ENCODE measurements around the gene PSMB7. TPM values are rescaled to one million over a fixed set of nuclear protein-coding genes. Genes with fewer than 3 reads are reported as not detected.

Gene PSMB7
- total RNA-seq, 4 donors from 2014 or later = 125 to 226 (median 176) TPM

- H3K36me3 ChIP-seq = no peaks in the 10 kb centered on the region
- no peak overlapping the region for H3K27ac ChIP-seq
- H3K27me3 ChIP-seq = peaks cover 25% of the 10 kb centered on the region
- TF ChIP-seq EP300 (IDR thresholded peaks at IDR 0.05) (no peak), POLR2A (IDR thresholded peaks at IDR 0.05) (no peak), POLR2AphosphoS5 (IDR thresholded peaks at IDR 0.05) (no peak), CTCF (IDR thresholded peaks at IDR 0.05) (no peak)
- H3K4me1 ChIP-seq = no peaks in the 10 kb centered on the region
- H3K4me3 ChIP-seq = no peak overlapping the region
- WGBS = 84% methylated on average over 2 of the region's 2 CpGs
- no peaks in the 10 kb centered on the region for H3K9me3 ChIP-seq
- DNase-seq (ENCODE audit: low spot score in 2 of 2) = no peak
Observed at GRCh38 chr9:124443625-124444024, 28.4 kb upstream of the PSMB7 start.

DNA sequence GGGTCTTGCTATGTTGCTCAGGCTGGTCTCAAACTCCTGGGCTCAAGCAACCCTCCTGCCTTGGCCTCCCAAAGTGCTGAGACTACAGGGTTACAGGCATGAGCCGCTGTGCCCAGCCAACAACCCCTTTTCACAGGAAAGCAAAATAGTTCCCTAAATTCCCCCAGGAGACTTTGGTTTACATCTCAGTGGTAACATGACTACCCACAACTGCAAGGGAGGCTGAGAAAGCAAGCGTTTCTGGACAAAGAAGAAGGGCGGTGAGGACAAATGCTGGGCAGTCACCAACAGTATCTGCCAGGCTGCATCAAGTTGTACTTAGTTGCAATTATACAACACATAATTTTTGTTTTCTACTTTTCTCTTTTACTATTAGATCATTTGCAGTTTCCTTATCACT is 27.6 kb upstream of the PSMB7 start:
- WGBS = 85% methylated on average over 3 of the region's 3 CpGs
- TF ChIP-seq POLR2AphosphoS5 (IDR thresholded peaks at IDR 0.05) = no peak
- no peak for TF ChIP-seq CTCF (IDR thresholded peaks at IDR 0.05)
- no peak for TF ChIP-seq POLR2A (IDR thresholded peaks at IDR 0.05)
- TF ChIP-seq EP300 (IDR thresholded peaks at IDR 0.05) = no peak
- DNase-seq (ENCODE audit: low spot score in 2 of 2) = peak in 1 of 2 donors; percentile 7

GRCh38 chr9:124442379-124442778 is 27.1 kb upstream of the PSMB7 start:
- Histone ChIP-seq H3K4me3 (no peak overlapping the region), H3K4me1 (no peaks in the 10 kb centered on the region), H3K27ac (no peak overlapping the region), H3K36me3 (no peaks in the 10 kb centered on the region), H3K27me3 (peaks cover 30% of the 10 kb centered on the region), H3K9me3 (no peaks in the 10 kb centered on the region)
- no peak for TF ChIP-seq CTCF (IDR thresholded peaks at IDR 0.05)
- no peak for DNase-seq (ENCODE audit: low spot score in 2 of 2)

More for the DNA sequence above, 27.6 kb upstream of the PSMB7 start:
- peaks cover 30% of the 10 kb centered on the region for H3K27me3 ChIP-seq
- H3K27ac ChIP-seq = no peak overlapping the region
- H3K4me3 ChIP-seq = no peak overlapping the region
- no peaks in the 10 kb centered on the region for H3K9me3 ChIP-seq
- no peaks in the 10 kb centered on the region for H3K4me1 ChIP-seq
- H3K36me3 ChIP-seq = no peaks in the 10 kb centered on the region

- H3K9me3 ChIP-seq = no peaks in the 10 kb centered on the region
- no peak overlapping the region for H3K27ac ChIP-seq
- TF ChIP-seq EP300 (IDR thresholded peaks at IDR 0.05) = no peak
- TF ChIP-seq CTCF (IDR thresholded peaks at IDR 0.05) = no peak
- TF ChIP-seq POLR2A (IDR thresholded peaks at IDR 0.05) = no peak
- no peak for TF ChIP-seq POLR2AphosphoS5 (IDR thresholded peaks at IDR 0.05)
- peaks cover 25% of the 10 kb centered on the region for H3K27me3 ChIP-seq
- H3K4me1 ChIP-seq = no peaks in the 10 kb centered on the region
- 73% methylated on average over 16 of the region's 16 CpGs for WGBS
- H3K4me3 ChIP-seq = no peak overlapping the region
- no peaks in the 10 kb centered on the region for H3K36me3 ChIP-seq
- DNase-seq (ENCODE audit: low spot score in 2 of 2) = peak in 1 of 2 donors; percentile 38
Observed at GRCh38 chr9:124441291-124441690, 26.0 kb upstream of the PSMB7 start.

DNA sequence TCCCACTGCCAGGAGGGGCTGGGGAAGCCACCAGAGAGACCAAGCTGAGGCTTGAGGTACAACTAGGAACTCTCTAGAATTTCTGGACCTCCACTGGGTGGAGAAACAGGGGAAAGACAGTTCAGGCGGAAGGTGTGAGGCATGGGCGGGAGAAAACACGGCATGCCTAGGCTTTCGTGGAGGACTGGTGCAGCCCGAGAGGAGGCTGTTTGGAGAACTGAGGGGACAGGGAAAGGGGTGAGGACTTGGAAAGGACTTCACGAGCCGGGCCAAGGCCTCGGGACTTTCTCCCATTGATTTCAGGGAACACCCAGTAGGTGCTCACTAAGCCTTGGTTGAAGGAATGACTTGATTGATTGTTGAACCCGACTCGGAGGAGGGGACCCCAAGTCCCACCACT is 25.5 kb upstream of the PSMB7 start:
- no peak overlapping the region for H3K27ac ChIP-seq
- H3K4me3 ChIP-seq = no peak overlapping the region
- peaks cover 3% of the 10 kb centered on the region for H3K4me1 ChIP-seq
- H3K36me3 ChIP-seq = no peaks in the 10 kb centered on the region
- WGBS = 68% methylated on average over 10 of the region's 10 CpGs
- peak in 1 of 2 donors; percentile 21 for DNase-seq (ENCODE audit: low spot score in 2 of 2)
- H3K9me3 ChIP-seq = no peaks in the 10 kb centered on the region
- no peak for TF ChIP-seq CTCF (IDR thresholded peaks at IDR 0.05)
- TF ChIP-seq POLR2AphosphoS5 (IDR thresholded peaks at IDR 0.05) = no peak
- TF ChIP-seq EP300 (IDR thresholded peaks at IDR 0.05) = no peak
- no peak for TF ChIP-seq POLR2A (IDR thresholded peaks at IDR 0.05)
- H3K27me3 ChIP-seq = peaks cover 25% of the 10 kb centered on the region
